BJ (cell line): ENCODE results near the gene SYT6. TPM values are rescaled to one million over a fixed set of nuclear protein-coding genes. Genes with fewer than 3 reads are reported as not detected.

Source experiments
- CTCF ChIA-PET: fragments of 350-600 bp; formaldehyde crosslinking; extraction: SDS; loops from one replicate; lab custom pipeline; 2021; ENCODE audit warnings: antibody characterized with exemption, inconsistent platforms; lab: Yijun Ruan, JAX
- POLR2A ChIA-PET: fragments of 300-600 bp; sonication (Branson Sonifier 250); formaldehyde crosslinking; extraction: SDS; loops from one replicate; lab custom pipeline; 2021; ENCODE audit warnings: antibody characterized with exemption; lab: Charles Lee
- DNase-seq: peaks from one replicate; pipeline ENCODE4 v3.0.0-alpha.2; 2011; ENCODE audit warnings: low read depth
- H3K27me3 ChIP-seq: 2 replicates; pipeline ENCODE4 v1.6.0; 2011; ENCODE audit warnings: low read length; ENCODE audit not compliant: control insufficient read depth, insufficient read depth
- H3K36me3 ChIP-seq: 2 replicates; pipeline ENCODE4 v1.5.1; 2011; ENCODE audit warnings: low read length; ENCODE audit not compliant: control insufficient read depth, insufficient read depth
- H3K4me3 ChIP-seq: 2 replicates; pipeline ENCODE4 v1.5.1; 2011; ENCODE audit warnings: low read depth, mild to moderate bottlenecking, control low read depth, low read length
- CTCF ChIP-seq: IDR thresholded peaks from 2 replicates; pipeline ENCODE4 v1.5.1; 2011; ENCODE audit warnings: low read depth, mild to moderate bottlenecking, control low read depth, inconsistent platforms, low read length, moderate library complexity; ENCODE audit not compliant: insufficient read depth
- polyA plus RNA-seq: library from polyadenylated mRNA; depleted of rRNA; stranded (reverse); fragments of >200 nt; gene quantifications from 2 replicates; pipeline ENCODE4 v1.2.3, GENCODE V29; 2011

Gene SYT6
- polyA plus RNA-seq, 1 experiment = not detected

GRCh38 chr1:114103992-114104391 is 49.7 kb downstream of the SYT6 start:
- peaks cover 7% of the 10 kb centered on the region for H3K27me3 ChIP-seq
- no peak for DNase-seq
- ChIA-PET POLR2A (no interaction called here), CTCF (no interaction called here)
- no peaks in the 10 kb centered on the region for H3K36me3 ChIP-seq
- no peak for TF ChIP-seq CTCF
- H3K4me3 ChIP-seq = no peak overlapping the region

- DNase-seq = no peak
- no peaks in the 10 kb centered on the region for H3K36me3 ChIP-seq
- no peak for TF ChIP-seq CTCF
- CTCF ChIA-PET = interaction anchor here (0.6 kb wide), 1 partner anchor 35 kb away, joined by 3 read pairs; no protein-coding TSS in a partner anchor
- POLR2A ChIA-PET = no interaction called here
- peaks cover 9% of the 10 kb centered on the region for H3K27me3 ChIP-seq
- no peak overlapping the region for H3K4me3 ChIP-seq
Observed at GRCh38 chr1:114102136-114102535, 51.5 kb downstream of the SYT6 start.

GRCh38 chr1:114100148-114100547 is 53.5 kb downstream of the SYT6 start:
- CTCF ChIA-PET = interaction anchor here (1.8 kb wide), 1 partner anchor 11 kb away, joined by 4 read pairs; no protein-coding TSS in a partner anchor
- no peak for TF ChIP-seq CTCF

GRCh38 chr1:114099268-114099667 is 54.4 kb downstream of the SYT6 start:
- no peaks in the 10 kb centered on the region for H3K36me3 ChIP-seq
- H3K27me3 ChIP-seq = peaks cover 5% of the 10 kb centered on the region; the same call in 1 of the 2 replicates
- POLR2A ChIA-PET = no interaction called here
- no peak for DNase-seq
- CTCF ChIA-PET = interaction anchor here (0.5 to 1.8 kb wide), 3 partner anchors 10 to 183 kb away, joined by 3 to 4 read pairs (median 3); no protein-coding TSS in a partner anchor
- no peak for TF ChIP-seq CTCF
- H3K4me3 ChIP-seq = no peak overlapping the region

More at GRCh38 chr1:114100148-114100547, 53.5 kb downstream of the SYT6 start:
- H3K4me3 ChIP-seq = no peak overlapping the region
- no peaks in the 10 kb centered on the region for H3K36me3 ChIP-seq
- peaks cover 7% of the 10 kb centered on the region; the same call in 1 of the 2 replicates for H3K27me3 ChIP-seq
- no peak for DNase-seq
- POLR2A ChIA-PET = no interaction called here

GRCh38 chr1:114097109-114097508 is 56.6 kb downstream of the SYT6 start:
- POLR2A ChIA-PET = no interaction called here
- CTCF ChIA-PET = no interaction called here
- no peak for DNase-seq
- H3K4me3 ChIP-seq = no peak overlapping the region
- H3K27me3 ChIP-seq = peaks cover 2% of the 10 kb centered on the region
- TF ChIP-seq CTCF = no peak
- no peaks in the 10 kb centered on the region for H3K36me3 ChIP-seq
